ENCODE measurements around the gene SH3BGRL3. TPM values are rescaled to one million over a fixed set of nuclear protein-coding genes. Genes with fewer than 3 reads are reported as not detected.
A peak's percentile ranks its signal among the peaks of the same experiment; 100 is the strongest.
"Not testable (repeated sequence)": the region's sequence is repeated elsewhere in the genome, so short reads cannot be mapped to it uniquely, and the experiment has no call there.

SH3BGRL3 gene
- total and polyA plus RNA-seq, 2 donors, result 43.3 to 261 TPM

DNA sequence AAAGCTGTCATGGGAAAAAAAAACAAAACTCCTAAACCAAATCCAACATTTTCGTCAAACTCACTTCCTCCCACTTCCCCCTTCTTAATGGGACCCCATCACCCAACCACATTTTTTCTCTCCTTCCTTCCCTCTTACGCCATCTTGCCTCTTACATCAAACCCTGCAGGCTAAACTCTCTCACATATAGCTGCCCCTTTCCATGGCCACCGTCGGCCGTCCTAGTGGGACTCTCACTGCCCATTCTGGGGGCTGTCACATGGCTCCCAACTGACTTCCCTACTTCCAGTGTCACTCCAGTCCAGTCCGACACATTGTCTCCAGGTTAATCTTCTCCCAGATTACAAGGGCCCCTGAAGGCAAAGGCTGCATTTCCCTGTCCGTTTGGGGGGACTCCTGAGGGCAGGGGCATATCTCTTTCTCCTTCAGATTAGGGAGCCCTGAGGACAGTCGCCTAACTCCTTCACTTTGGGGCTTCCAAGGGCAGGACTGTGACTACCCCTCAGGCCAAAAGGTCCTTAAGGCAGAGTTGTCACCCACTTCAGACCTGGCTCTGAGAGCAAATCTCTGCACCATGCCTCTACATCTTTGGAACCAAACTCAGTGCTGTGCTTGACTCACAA, 25.9 kb downstream of the SH3BGRL3 start:
- Histone ChIP-seq H3K27me3 (ENCODE audit: control insufficient read depth in 2 of 2, insufficient read depth in 1 of 2, low read length in 1 of 2) (no peaks in the 10 kb centered on the region), H3K4me3 (ENCODE audit: low read length in 2 of 2) (peak overlapping the region; percentile 58 to 73), H3K36me3 (ENCODE audit: control insufficient read depth in 2 of 2, insufficient read depth in 2 of 2, low read length in 1 of 2) (peaks cover 3 to 7% of the 10 kb centered on the region in 2 donors), H3K27ac (ENCODE audit: low read depth in 1 of 2, low read length in 1 of 2) (peak overlapping the region; percentile 71 to 99), H3K9me3 (ENCODE audit: control insufficient read depth in 2 of 2, insufficient read depth in 1 of 2, low read length in 1 of 2) (no peaks in the 10 kb centered on the region), H3K4me1 (ENCODE audit: control insufficient read depth in 2 of 2, insufficient read depth in 2 of 2, low read length in 2 of 2) (peaks cover 24 to 73% of the 10 kb centered on the region in 2 donors)
- DNase-seq (ENCODE audit: low read depth in 6 of 9, low spot score in 9 of 9), result no peak
- WGBS, result 23% methylated on average over 8 of the region's 8 CpGs

DNA sequence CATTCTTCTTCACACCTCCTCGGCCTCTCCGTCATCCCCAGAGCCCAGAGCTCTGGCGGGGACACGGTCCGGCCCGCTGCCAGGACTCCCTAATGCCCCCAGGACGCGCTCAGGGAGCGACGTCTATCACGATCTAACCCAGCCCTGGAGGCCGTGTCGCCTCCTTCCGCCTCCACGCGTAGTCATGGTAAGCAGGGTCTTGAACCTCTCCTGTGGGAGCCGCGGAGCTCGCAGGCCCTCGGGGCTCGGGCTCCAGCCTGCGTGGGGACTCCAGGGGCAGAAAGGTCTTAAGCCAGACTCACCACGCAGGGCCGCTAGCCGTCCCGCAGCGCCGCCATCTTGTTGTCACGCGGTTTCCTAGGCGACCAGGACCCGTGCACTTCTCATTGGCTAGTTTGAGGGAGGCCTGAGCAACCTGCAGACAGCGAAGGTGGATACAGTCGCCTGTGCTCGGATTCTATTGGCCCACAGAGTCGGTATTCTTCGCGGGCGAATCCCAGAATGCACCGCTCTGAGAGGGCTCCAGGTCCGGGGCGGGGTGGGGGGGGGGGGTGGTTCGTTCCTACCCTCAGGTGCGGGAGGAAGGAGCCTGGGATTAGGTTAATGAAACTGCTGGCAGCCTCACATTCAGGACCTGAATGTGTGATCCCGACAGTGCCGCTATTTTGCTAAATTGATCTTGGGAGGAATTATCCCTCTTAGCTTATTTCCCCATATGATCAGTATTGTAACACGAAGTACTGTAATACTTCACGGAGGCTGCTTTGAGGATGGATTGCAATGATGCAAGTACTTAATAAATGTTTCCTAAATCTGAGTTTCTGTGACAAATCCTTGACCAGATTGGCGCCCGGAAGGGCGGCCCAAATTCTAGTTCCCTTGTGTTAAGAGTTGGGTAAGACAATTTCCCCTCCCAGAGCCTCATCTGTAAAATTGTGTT, 26.7 kb downstream of the SH3BGRL3 start, which contains the start of gene UBXN11:
UBXN11 (minus strand) TSS at position 347 of the 940 bp plus-strand sequence. CDS start 3,753 bp downstream, outside the sequence.
- 1% methylated on average over 51 of the region's 51 CpGs for WGBS
- peak within 1 kb of the TSS; percentile 91 to 99 for H3K27ac ChIP-seq (ENCODE audit: low read depth in 1 of 2, low read length in 1 of 2)
- peaks cover 26 to 73% of the 10 kb centered on the region in 2 donors for H3K4me1 ChIP-seq (ENCODE audit: control insufficient read depth in 2 of 2, insufficient read depth in 2 of 2, low read length in 2 of 2)
- DNase-seq (ENCODE audit: low read depth in 6 of 9, low spot score in 9 of 9), result peak; percentile 83 to 98 (median 93)
- H3K9me3 ChIP-seq (ENCODE audit: control insufficient read depth in 2 of 2, insufficient read depth in 1 of 2, low read length in 1 of 2), result no peaks in the 10 kb centered on the region
- peaks cover 0 to 3% of the 10 kb centered on the region in 2 donors for H3K36me3 ChIP-seq (ENCODE audit: control insufficient read depth in 2 of 2, insufficient read depth in 2 of 2, low read length in 1 of 2)
- H3K4me3 ChIP-seq (ENCODE audit: low read length in 2 of 2), result peak within 1 kb of the TSS; percentile 58 to 73
- no peaks in the 10 kb centered on the region for H3K27me3 ChIP-seq (ENCODE audit: control insufficient read depth in 2 of 2, insufficient read depth in 1 of 2, low read length in 1 of 2)

- Histone ChIP-seq H3K27ac (ENCODE audit: low read depth in 1 of 2, low read length in 1 of 2) (peak overlapping the region; percentile 91 to 99), H3K4me1 (ENCODE audit: control insufficient read depth in 2 of 2, insufficient read depth in 2 of 2, low read length in 2 of 2) (peaks cover 26 to 68% of the 10 kb centered on the region in 2 donors), H3K27me3 (ENCODE audit: control insufficient read depth in 2 of 2, insufficient read depth in 1 of 2, low read length in 1 of 2) (no peaks in the 10 kb centered on the region), H3K4me3 (ENCODE audit: low read length in 2 of 2) (peak overlapping the region; percentile 58 to 73), H3K9me3 (ENCODE audit: control insufficient read depth in 2 of 2, insufficient read depth in 1 of 2, low read length in 1 of 2) (no peaks in the 10 kb centered on the region), H3K36me3 (ENCODE audit: control insufficient read depth in 2 of 2, insufficient read depth in 2 of 2, low read length in 1 of 2) (no peaks in the 10 kb centered on the region)
- 4% methylated on average over 6 of the region's 6 CpGs for WGBS
- peak in 5 of 9 donors; percentile 62 to 86 (median 70) for DNase-seq (ENCODE audit: low read depth in 6 of 9, low spot score in 9 of 9)
Observed at GRCh38 chr1:26307363-26307781, 27.5 kb downstream of the SH3BGRL3 start.

DNA sequence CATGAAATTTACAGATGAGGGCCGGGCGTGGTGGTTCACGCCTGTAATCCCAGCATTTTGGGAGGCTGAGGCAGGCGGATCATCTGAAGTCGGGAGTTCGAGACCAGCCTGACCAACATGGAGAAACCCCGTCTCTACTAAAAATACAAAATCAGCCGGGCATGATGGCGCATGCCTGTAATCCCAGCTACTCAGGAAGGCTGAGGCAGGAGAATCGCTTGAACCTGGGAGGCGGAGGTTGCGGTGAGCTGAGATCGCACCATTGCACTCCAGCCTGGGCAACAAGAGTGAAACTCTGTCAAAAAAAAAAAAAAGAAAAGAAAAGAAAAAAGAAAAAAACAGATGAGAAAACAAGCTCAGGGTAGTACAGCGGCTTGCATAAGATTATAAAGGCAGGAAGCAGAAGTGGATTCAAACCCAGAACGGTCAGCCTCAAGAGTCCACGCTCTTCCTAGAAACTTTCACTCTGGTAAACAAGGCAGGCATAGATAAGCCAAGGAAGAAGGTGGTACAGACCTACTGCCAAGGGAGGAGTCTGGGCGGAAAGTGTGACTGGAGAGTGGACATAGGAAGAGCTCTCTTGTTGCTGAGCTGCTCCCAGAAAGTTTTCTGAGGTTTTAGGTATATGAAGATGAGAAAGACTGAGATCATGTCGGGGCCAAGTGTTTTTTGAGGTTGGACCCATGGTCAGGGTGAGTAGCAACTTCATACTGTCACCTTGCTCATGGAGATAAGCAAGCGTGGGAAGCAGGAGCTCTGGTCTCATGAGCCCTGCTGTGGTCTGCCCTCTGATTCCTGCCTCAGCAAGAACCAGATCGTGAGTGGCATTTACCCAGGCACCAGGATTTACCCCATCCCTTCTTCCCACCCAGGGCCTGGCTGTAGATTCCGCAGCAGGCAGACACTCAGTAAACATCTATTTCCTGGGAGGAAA, 28.3 kb downstream of the SH3BGRL3 start:
- DNase-seq (ENCODE audit: low read depth in 6 of 9, low spot score in 9 of 9); H3K9me3 ChIP-seq (ENCODE audit: control insufficient read depth in 2 of 2, insufficient read depth in 1 of 2, low read length in 1 of 2); H3K36me3 ChIP-seq (ENCODE audit: control insufficient read depth in 2 of 2, insufficient read depth in 2 of 2, low read length in 1 of 2); H3K4me3 ChIP-seq (ENCODE audit: low read length in 2 of 2); H3K27me3 ChIP-seq (ENCODE audit: control insufficient read depth in 2 of 2, insufficient read depth in 1 of 2, low read length in 1 of 2): not testable (repeated sequence)
- peaks cover 26 to 62% of the 10 kb centered on the region in 2 donors for H3K4me1 ChIP-seq (ENCODE audit: control insufficient read depth in 2 of 2, insufficient read depth in 2 of 2, low read length in 2 of 2)
- 85% methylated on average over 21 of the region's 21 CpGs for WGBS
- peak overlapping the region; percentile 91 to 99 for H3K27ac ChIP-seq (ENCODE audit: low read depth in 1 of 2, low read length in 1 of 2)

- WGBS, result 96% methylated on average over 5 of the region's 5 CpGs
- Histone ChIP-seq H3K9me3 (ENCODE audit: control insufficient read depth in 2 of 2, insufficient read depth in 1 of 2, low read length in 1 of 2) (no peaks in the 10 kb centered on the region), H3K4me3 (ENCODE audit: low read length in 2 of 2) (no peak overlapping the region), H3K36me3 (ENCODE audit: control insufficient read depth in 2 of 2, insufficient read depth in 2 of 2, low read length in 1 of 2) (no peaks in the 10 kb centered on the region), H3K27me3 (ENCODE audit: control insufficient read depth in 2 of 2, insufficient read depth in 1 of 2, low read length in 1 of 2) (no peaks in the 10 kb centered on the region), H3K27ac (ENCODE audit: low read depth in 1 of 2, low read length in 1 of 2) (peak overlapping the region; percentile 52 to 89), H3K4me1 (ENCODE audit: control insufficient read depth in 2 of 2, insufficient read depth in 2 of 2, low read length in 2 of 2) (peaks cover 41 to 62% of the 10 kb centered on the region in 2 donors)
- no peak for DNase-seq (ENCODE audit: low read depth in 6 of 9, low spot score in 9 of 9)
Observed at GRCh38 chr1:26314501-26314900, 34.6 kb downstream of the SH3BGRL3 start.

GRCh38 chr1:26315874-26316850, 36.3 kb downstream of the SH3BGRL3 start:
- Histone ChIP-seq H3K36me3 (ENCODE audit: control insufficient read depth in 2 of 2, insufficient read depth in 2 of 2, low read length in 1 of 2) (peaks cover 10 to 12% of the 10 kb centered on the region in 2 donors), H3K27me3 (ENCODE audit: control insufficient read depth in 2 of 2, insufficient read depth in 1 of 2, low read length in 1 of 2) (no peaks in the 10 kb centered on the region), H3K9me3 (ENCODE audit: control insufficient read depth in 2 of 2, insufficient read depth in 1 of 2, low read length in 1 of 2) (no peaks in the 10 kb centered on the region), H3K27ac (ENCODE audit: low read depth in 1 of 2, low read length in 1 of 2) (peak overlapping the region; percentile 76 to 89), H3K4me3 (ENCODE audit: low read length in 2 of 2) (no peak overlapping the region), H3K4me1 (ENCODE audit: control insufficient read depth in 2 of 2, insufficient read depth in 2 of 2, low read length in 2 of 2) (peaks cover 45 to 68% of the 10 kb centered on the region in 2 donors)
- no peak for DNase-seq (ENCODE audit: low read depth in 6 of 9, low spot score in 9 of 9)
- WGBS, result 82% methylated on average over 8 of the region's 8 CpGs

- Histone ChIP-seq H3K4me1 (ENCODE audit: control insufficient read depth in 2 of 2, insufficient read depth in 2 of 2, low read length in 2 of 2) (peaks cover 50 to 78% of the 10 kb centered on the region in 2 donors), H3K9me3 (ENCODE audit: control insufficient read depth in 2 of 2, insufficient read depth in 1 of 2, low read length in 1 of 2) (no peaks in the 10 kb centered on the region), H3K36me3 (ENCODE audit: control insufficient read depth in 2 of 2, insufficient read depth in 2 of 2, low read length in 1 of 2) (peaks cover 18 to 21% of the 10 kb centered on the region in 2 donors), H3K27ac (ENCODE audit: low read depth in 1 of 2, low read length in 1 of 2) (peak overlapping the region; percentile 64 to 70), H3K4me3 (ENCODE audit: low read length in 2 of 2) (peak overlapping the region; percentile 57 to 63), H3K27me3 (ENCODE audit: control insufficient read depth in 2 of 2, insufficient read depth in 1 of 2, low read length in 1 of 2) (no peaks in the 10 kb centered on the region)
- DNase-seq (ENCODE audit: low read depth in 6 of 9, low spot score in 9 of 9), result no peak
- WGBS, result 59% methylated on average over 2 of the region's 2 CpGs
Observed at GRCh38 chr1:26317146-26317545, 37.3 kb downstream of the SH3BGRL3 start.

Data from thymus (tissue), 11 donors.